Hindlimb muscle (tissue), 1 donor: ENCODE data around the gene MAS1. TPM values are rescaled to one million over a fixed set of nuclear protein-coding genes. Genes with fewer than 3 reads are reported as not detected.

Experiments
- DNase-seq: peaks from one replicate; pipeline ENCODE4 v3.0.0-alpha.2; 2013
- polyA plus RNA-seq: library from polyadenylated mRNA; unstranded; fragments of 120-200 nt; gene quantifications from one replicate; pipeline ENCODE4 v1.2.1, GENCODE V29; 2013; ENCODE audit not compliant: insufficient read length

MAS1 gene
- polyA plus RNA-seq, 1 donor, result 0.25 TPM

GRCh38 chr6:159880412-159880975 is 10.3 kb upstream of the MAS1 start:
- no peak for DNase-seq

GRCh38 chr6:159884720-159885119 is 6.1 kb upstream of the MAS1 start:
- no peak for DNase-seq

GRCh38 chr6:159886270-159886669 is 4.5 kb upstream of the MAS1 start:
- no peak for DNase-seq

GRCh38 chr6:159887146-159887545 is 3.6 kb upstream of the MAS1 start:
- no peak for DNase-seq

GRCh38 chr6:159887761-159888160 is 3.0 kb upstream of the MAS1 start:
- no peak for DNase-seq

GRCh38 chr6:159890201-159890600 is 587 bp upstream of the MAS1 start:
- DNase-seq, result no peak

GRCh38 chr6:159892053-159892452 is 1.3 kb downstream of the MAS1 start:
- DNase-seq, result no peak

GRCh38 chr6:159893064-159893463 is 2.3 kb downstream of the MAS1 start:
- DNase-seq, result no peak

GRCh38 chr6:159894991-159895390 is 4.2 kb downstream of the MAS1 start:
- DNase-seq, result no peak

GRCh38 chr6:159897603-159898002 is 6.8 kb downstream of the MAS1 start:
- no peak for DNase-seq

GRCh38 chr6:159898519-159898918 is 7.7 kb downstream of the MAS1 start:
- no peak for DNase-seq

- DNase-seq, result no peak
These were observed 9.4 kb downstream of the MAS1 start for GRCh38 chr6:159899994-159900745.

GRCh38 chr6:159902620-159903019 is 11.8 kb downstream of the MAS1 start:
- DNase-seq, result peak; percentile 62

- no peak for DNase-seq
These were observed 13.7 kb downstream of the MAS1 start for GRCh38 chr6:159904497-159904911.

GRCh38 chr6:159906400-159906799 is 15.6 kb downstream of the MAS1 start:
- no peak for DNase-seq

GRCh38 chr6:159908535-159908934 is 17.7 kb downstream of the MAS1 start:
- DNase-seq, result no peak

- DNase-seq, result no peak
These were observed 18.2 kb downstream of the MAS1 start for GRCh38 chr6:159908979-159909378.

- no peak for DNase-seq
These were observed 19.6 kb downstream of the MAS1 start for GRCh38 chr6:159910342-159910741.

GRCh38 chr6:159913375-159913774 is 22.6 kb downstream of the MAS1 start:
- DNase-seq, result no peak

- no peak for DNase-seq
These were observed 23.2 kb downstream of the MAS1 start for GRCh38 chr6:159913862-159914564.

- no peak for DNase-seq
These were observed 23.8 kb downstream of the MAS1 start for GRCh38 chr6:159914565-159914923.

- DNase-seq, result no peak
These were observed 24.6 kb downstream of the MAS1 start for GRCh38 chr6:159915397-159915796.

- DNase-seq, result no peak
These were observed 25.4 kb downstream of the MAS1 start for GRCh38 chr6:159916237-159916636.

GRCh38 chr6:159916752-159917151 is 26.0 kb downstream of the MAS1 start:
- no peak for DNase-seq
